HCT116 (cell line): Measurements from ENCODE around the gene NLRP1. TPM values are rescaled to one million over a fixed set of nuclear protein-coding genes. Genes with fewer than 3 reads are reported as not detected.

Experiments
- ATAC-seq: fragments of 200-7000 bp; cut with Tn5 transposase; 2 replicates; pipeline ENCODE4 v1.9.1; 2020; ENCODE audit warnings: mild to moderate bottlenecking, moderate library complexity
- BruUV-seq: library from RNA; stranded (reverse); fragments of 400-500 nt; replicated peaks from 2 replicates; lab custom pipeline; 2021; lab: Mats Ljungman, UMichigan
- CTCF ChIA-PET: fragments of 300-600 bp; sonication (Branson Sonifier 250); formaldehyde crosslinking; loops from one replicate; lab custom pipeline; 2021; ENCODE audit warnings: antibody characterized with exemption; lab: Charles Lee
- POLR2A ChIA-PET: fragments of 300-600, 350-600 bp; sonication (Branson Sonifier 250); formaldehyde crosslinking; loops from one replicate; lab custom pipeline; 2021; ENCODE audit warnings: antibody characterized with exemption; lab: Charles Lee
- RAD21 ChIA-PET, 2 experiments: fragments of 300-600 bp; sonication (Branson Sonifier 250); formaldehyde crosslinking; loops; one replicate each; lab custom pipeline; 2023; ENCODE audit warnings: low total read pairs in 2 of 2; ENCODE audit not compliant: uncharacterized antibody in 2 of 2, unreplicated experiment in 2 of 2, low non-redundant PET in 1 of 2; lab: Charles Lee
- DNase-seq: peaks from one replicate; pipeline ENCODE4 v3.0.0-alpha.2; 2010; ENCODE audit warnings: low read depth, low spot score
- H2AFZ ChIP-seq: fragments of 200-600 bp; shearing (Covaris generic), sonication (generic); 2 replicates; pipeline ENCODE4 v1.6.1; 2017; ENCODE audit warnings: low read depth, mixed run types, mixed read lengths, antibody characterized with exemption, low read length; ENCODE audit not compliant: poor library complexity, severe bottlenecking
- H3K27ac ChIP-seq: 2 replicates; pipeline ENCODE4 v1.5.1; 2012; ENCODE audit warnings: low read depth, low read length
- H3K27me3 ChIP-seq: fragments of 200-600 bp; sonication (generic); 2 replicates; pipeline ENCODE4 v1.6.1; 2016; ENCODE audit warnings: mixed run types, low read length, mixed read lengths; ENCODE audit not compliant: insufficient read depth
- H3K36me3 ChIP-seq, 2 experiments: fragments of 200-500 bp in 1 of 2; fragments of 200-600 bp in 1 of 2; sonication (Bioruptor generic) in 1 of 2; sonication (generic) in 1 of 2; 2 replicates each; pipeline versions ENCODE4 v1.5.1 to v1.6.1; 2014 to 2016; ENCODE audit warnings: low read length in 2 of 2, inconsistent platforms in 1 of 2, mixed read lengths in 1 of 2, mixed run types in 1 of 2; ENCODE audit not compliant: insufficient read depth in 2 of 2, control insufficient read depth in 1 of 2
- H3K4me1 ChIP-seq, 2 experiments: fragments of 200-600 bp in 1 of 2; sonication (generic) in 1 of 2; 2 replicates each; pipeline versions ENCODE4 v1.5.1 to v1.6.1; 2012 to 2017; ENCODE audit warnings: low read length in 2 of 2, inconsistent platforms in 1 of 2, mild to moderate bottlenecking in 1 of 2, mixed read lengths in 1 of 2, mixed run types in 1 of 2, moderate library complexity in 1 of 2; ENCODE audit not compliant: insufficient read depth in 2 of 2, control insufficient read depth in 1 of 2
- H3K4me2 ChIP-seq: fragments of 200-600 bp; sonication (generic); 2 replicates; pipeline ENCODE4 v1.6.1; 2017; ENCODE audit warnings: mixed run types, low read length, mixed read lengths
- H3K4me3 ChIP-seq, 2 experiments: fragments of 200-600 bp in 1 of 2; sonication (generic) in 1 of 2; replicated peaks in 1 of 2; 2 replicates each; pipeline ENCODE4 v1.5.1; 2011 to 2016; ENCODE audit warnings: low read length in 2 of 2, control low read depth in 1 of 2, low read depth in 1 of 2, mild to moderate bottlenecking in 1 of 2, mixed read lengths in 1 of 2, mixed run types in 1 of 2
- H3K79me2 ChIP-seq: fragments of 200-600 bp; sonication (generic); 2 replicates; pipeline ENCODE4 v1.6.1; 2017; ENCODE audit warnings: mild to moderate bottlenecking, mixed run types, low read length, moderate library complexity, mixed read lengths; ENCODE audit not compliant: insufficient read depth
- H3K9ac ChIP-seq: fragments of 200-600 bp; sonication (generic); 2 replicates; pipeline ENCODE4 v1.6.1; 2016; ENCODE audit warnings: low read length, mixed read lengths
- H3K9me2 ChIP-seq: fragments of 200-600 bp; sonication (generic), shearing (Covaris generic); 2 replicates; pipeline ENCODE4 v1.6.1; 2017; ENCODE audit warnings: mixed run types, mild to moderate bottlenecking, moderate library complexity; ENCODE audit not compliant: insufficient read depth
- H3K9me3 ChIP-seq, 2 experiments: fragments of 200-500 bp in 1 of 2; fragments of 200-600 bp in 1 of 2; sonication (Bioruptor generic) in 1 of 2; sonication (generic) in 1 of 2; 2 replicates each; pipeline ENCODE4 v1.6.1; 2014 to 2017; ENCODE audit warnings: low read length in 2 of 2, mixed read lengths in 2 of 2, inconsistent platforms in 1 of 2, low read depth in 1 of 2, mild to moderate bottlenecking in 1 of 2, mixed run types in 1 of 2, moderate library complexity in 1 of 2; ENCODE audit not compliant: control insufficient read depth in 1 of 2, insufficient read depth in 1 of 2
- H4K20me1 ChIP-seq: fragments of 200-600 bp; sonication (generic), shearing (Covaris generic); 2 replicates; pipeline ENCODE4 v1.6.1; 2017; ENCODE audit warnings: mixed run types, mild to moderate bottlenecking, moderate library complexity; ENCODE audit not compliant: insufficient read depth
- CEBPB ChIP-seq: IDR thresholded peaks from 2 replicates; pipeline ENCODE4 v1.6.1; 2012; ENCODE audit warnings: low read depth
- ELF1 ChIP-seq: IDR thresholded peaks from 2 replicates; pipeline ENCODE4 v1.6.1; 2012; ENCODE audit warnings: low read depth, borderline replicate concordance
- EZH2 ChIP-seq: fragments of 200-600 bp; sonication (generic); IDR thresholded peaks from 2 replicates; pipeline ENCODE4 v1.6.1; 2017; ENCODE audit warnings: antibody characterized with exemption, mixed run types
- EZH2phosphoT487 ChIP-seq: fragments of 200-600 bp; IDR thresholded peaks from 2 replicates; pipeline ENCODE4 v1.6.1; 2018; ENCODE audit warnings: antibody characterized with exemption, borderline replicate concordance
- JUND ChIP-seq: IDR thresholded peaks from 2 replicates; pipeline ENCODE4 v1.6.1; 2012
- POLR2A ChIP-seq: IDR thresholded peaks from 2 replicates; pipeline ENCODE4 v1.7.0; 2011; ENCODE audit warnings: borderline replicate concordance; ENCODE audit not compliant: insufficient read depth, insufficient read length; ENCODE audit errors: extremely low read depth
- RAD21 ChIP-seq: IDR thresholded peaks from 2 replicates; pipeline ENCODE4 v1.6.1; 2012; ENCODE audit warnings: low read depth, mild to moderate bottlenecking
- SIN3A ChIP-seq: IDR thresholded peaks from 2 replicates; pipeline ENCODE4 v1.6.1; 2012; ENCODE audit warnings: low read depth
- SRF ChIP-seq: IDR thresholded peaks from 2 replicates; pipeline ENCODE4 v1.6.1; 2012; ENCODE audit warnings: low read depth
- YY1 ChIP-seq: IDR thresholded peaks from 2 replicates; pipeline ENCODE4 v1.6.1; 2011; ENCODE audit warnings: low read length, low read depth, moderate library complexity, mild to moderate bottlenecking; ENCODE audit not compliant: insufficient replicate concordance; ENCODE audit errors: extremely low read depth
- ZFX ChIP-seq: fragments of 450-650 bp; IDR thresholded peaks from 2 replicates; pipeline ENCODE4 v1.6.1; 2017
- ZNF274 ChIP-seq: fragments of 200-500 bp; sonication (Bioruptor generic); IDR thresholded peaks from 2 replicates; pipeline ENCODE4 v1.6.1; 2014; ENCODE audit warnings: mild to moderate bottlenecking, low read depth, low read length, inconsistent platforms
- intact Hi-C: fragments of 100-400 bp; cut with micrococcal nuclease; formaldehyde crosslinking; loops from 2 replicates; pipeline ENCODE4 v1.10.0; 2022
- total RNA-seq: library from RNA; stranded (reverse); gene quantifications from one replicate; pipeline ENCODE4 v1.2.1, GENCODE V29; 2021; ENCODE audit not compliant: unreplicated experiment
- TF ChIP-seq, protein P1 (sequence below): IDR thresholded peaks from 2 replicates; pipeline ENCODE4 v1.6.1; 2011; ENCODE audit warnings: mild to moderate bottlenecking, low read length, moderate library complexity; ENCODE audit not compliant: insufficient replicate concordance; ENCODE audit errors: extremely low read depth
- TF ChIP-seq, protein P2 (sequence below): IDR thresholded peaks from 2 replicates; pipeline ENCODE4 v1.6.1; 2012
- TF ChIP-seq, protein P3 (sequence below): IDR thresholded peaks from 2 replicates; pipeline ENCODE4 v1.6.1; 2012; ENCODE audit warnings: low read depth
- TF ChIP-seq, protein P4 (sequence below): IDR thresholded peaks from 2 replicates; pipeline ENCODE4 v1.6.1; 2012

NLRP1 gene
- total RNA-seq, 1 experiment from 2014 or later = 7.2 TPM

DNA sequence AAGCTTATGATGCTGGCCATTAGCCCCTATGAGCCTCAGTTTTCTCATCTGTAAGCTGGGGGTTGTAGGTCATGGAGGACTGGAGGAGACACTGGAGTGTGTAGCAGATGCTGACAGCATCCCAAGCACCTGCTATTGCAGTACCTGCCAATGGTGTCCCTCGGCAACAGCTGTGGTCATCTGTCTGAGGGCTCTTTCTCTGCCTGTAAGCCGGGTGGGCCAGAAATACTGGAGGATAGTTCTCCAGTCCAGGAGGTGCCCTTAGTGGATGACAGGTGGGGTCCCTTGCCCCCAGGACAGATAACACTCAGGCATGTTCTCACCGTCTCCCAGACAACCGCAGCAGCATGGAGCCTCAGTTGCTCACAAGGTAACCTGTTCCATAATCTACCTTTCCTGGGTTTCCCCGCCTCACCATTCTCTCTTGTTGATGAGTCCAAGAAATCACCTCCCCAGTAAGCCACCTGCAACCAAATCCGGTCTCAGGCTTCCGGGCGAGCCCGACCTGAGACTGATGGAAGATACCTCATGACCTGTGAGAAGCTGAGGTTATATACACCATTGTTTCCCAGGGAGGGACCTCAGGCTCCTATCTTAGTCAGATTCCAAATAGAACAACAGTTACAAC lies 23.8 kb downstream of the NLRP1 start:
- RAD21 ChIA-PET = no interaction called here
- no peak overlapping the region for H3K4me3 ChIP-seq
- TF ChIP-seq CEBPB (no peak), SRF (no peak), EZH2phosphoT487 (no peak), RAD21 (no peak), ZNF274 (no peak), SIN3A (no peak), YY1 (no peak), ZFX (no peak), EZH2 (no peak), JUND (no peak), POLR2A (no peak), ELF1 (no peak)
- TF ChIP-seq, protein P1, sequence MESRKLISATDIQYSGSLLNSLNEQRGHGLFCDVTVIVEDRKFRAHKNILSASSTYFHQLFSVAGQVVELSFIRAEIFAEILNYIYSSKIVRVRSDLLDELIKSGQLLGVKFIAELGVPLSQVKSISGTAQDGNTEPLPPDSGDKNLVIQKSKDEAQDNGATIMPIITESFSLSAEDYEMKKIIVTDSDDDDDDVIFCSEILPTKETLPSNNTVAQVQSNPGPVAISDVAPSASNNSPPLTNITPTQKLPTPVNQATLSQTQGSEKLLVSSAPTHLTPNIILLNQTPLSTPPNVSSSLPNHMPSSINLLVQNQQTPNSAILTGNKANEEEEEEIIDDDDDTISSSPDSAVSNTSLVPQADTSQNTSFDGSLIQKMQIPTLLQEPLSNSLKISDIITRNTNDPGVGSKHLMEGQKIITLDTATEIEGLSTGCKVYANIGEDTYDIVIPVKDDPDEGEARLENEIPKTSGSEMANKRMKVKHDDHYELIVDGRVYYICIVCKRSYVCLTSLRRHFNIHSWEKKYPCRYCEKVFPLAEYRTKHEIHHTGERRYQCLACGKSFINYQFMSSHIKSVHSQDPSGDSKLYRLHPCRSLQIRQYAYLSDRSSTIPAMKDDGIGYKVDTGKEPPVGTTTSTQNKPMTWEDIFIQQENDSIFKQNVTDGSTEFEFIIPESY = no peak
- TF ChIP-seq, protein P2, sequence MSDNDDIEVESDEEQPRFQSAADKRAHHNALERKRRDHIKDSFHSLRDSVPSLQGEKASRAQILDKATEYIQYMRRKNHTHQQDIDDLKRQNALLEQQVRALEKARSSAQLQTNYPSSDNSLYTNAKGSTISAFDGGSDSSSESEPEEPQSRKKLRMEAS = no peak
- TF ChIP-seq, protein P3, sequence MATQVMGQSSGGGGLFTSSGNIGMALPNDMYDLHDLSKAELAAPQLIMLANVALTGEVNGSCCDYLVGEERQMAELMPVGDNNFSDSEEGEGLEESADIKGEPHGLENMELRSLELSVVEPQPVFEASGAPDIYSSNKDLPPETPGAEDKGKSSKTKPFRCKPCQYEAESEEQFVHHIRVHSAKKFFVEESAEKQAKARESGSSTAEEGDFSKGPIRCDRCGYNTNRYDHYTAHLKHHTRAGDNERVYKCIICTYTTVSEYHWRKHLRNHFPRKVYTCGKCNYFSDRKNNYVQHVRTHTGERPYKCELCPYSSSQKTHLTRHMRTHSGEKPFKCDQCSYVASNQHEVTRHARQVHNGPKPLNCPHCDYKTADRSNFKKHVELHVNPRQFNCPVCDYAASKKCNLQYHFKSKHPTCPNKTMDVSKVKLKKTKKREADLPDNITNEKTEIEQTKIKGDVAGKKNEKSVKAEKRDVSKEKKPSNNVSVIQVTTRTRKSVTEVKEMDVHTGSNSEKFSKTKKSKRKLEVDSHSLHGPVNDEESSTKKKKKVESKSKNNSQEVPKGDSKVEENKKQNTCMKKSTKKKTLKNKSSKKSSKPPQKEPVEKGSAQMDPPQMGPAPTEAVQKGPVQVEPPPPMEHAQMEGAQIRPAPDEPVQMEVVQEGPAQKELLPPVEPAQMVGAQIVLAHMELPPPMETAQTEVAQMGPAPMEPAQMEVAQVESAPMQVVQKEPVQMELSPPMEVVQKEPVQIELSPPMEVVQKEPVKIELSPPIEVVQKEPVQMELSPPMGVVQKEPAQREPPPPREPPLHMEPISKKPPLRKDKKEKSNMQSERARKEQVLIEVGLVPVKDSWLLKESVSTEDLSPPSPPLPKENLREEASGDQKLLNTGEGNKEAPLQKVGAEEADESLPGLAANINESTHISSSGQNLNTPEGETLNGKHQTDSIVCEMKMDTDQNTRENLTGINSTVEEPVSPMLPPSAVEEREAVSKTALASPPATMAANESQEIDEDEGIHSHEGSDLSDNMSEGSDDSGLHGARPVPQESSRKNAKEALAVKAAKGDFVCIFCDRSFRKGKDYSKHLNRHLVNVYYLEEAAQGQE = no peak
- TF ChIP-seq, protein P4, sequence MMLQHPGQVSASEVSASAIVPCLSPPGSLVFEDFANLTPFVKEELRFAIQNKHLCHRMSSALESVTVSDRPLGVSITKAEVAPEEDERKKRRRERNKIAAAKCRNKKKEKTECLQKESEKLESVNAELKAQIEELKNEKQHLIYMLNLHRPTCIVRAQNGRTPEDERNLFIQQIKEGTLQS = no peak
- TF ChIP-seq, all 23 proteins: peak for 0
- Histone ChIP-seq H3K9ac (no peak overlapping the region), H3K27me3 (no peaks in the 10 kb centered on the region), H3K4me2 (no peak overlapping the region), H3K9me3 (no peaks in the 10 kb centered on the region), H3K4me1 (peaks cover 0 to 9% of the 10 kb centered on the region in 2 experiments; a peak in 2 of 4 replicates), H3K9me2 (no peaks in the 10 kb centered on the region), H2AFZ (no peak overlapping the region), H3K27ac (no peak overlapping the region), H4K20me1 (no peaks in the 10 kb centered on the region), H3K79me2 (no peaks in the 10 kb centered on the region), H3K36me3 (no peaks in the 10 kb centered on the region)
- ATAC-seq = no peak
- POLR2A ChIA-PET = no interaction called here
- no TSS peak for BruUV-seq
- CTCF ChIA-PET = no interaction called here
- intact Hi-C loops = no loop called here
- no peak for DNase-seq
